Uterus (tissue), 2 donors: Measurements from ENCODE around the gene TRIM38.

Experiments
- POLR2A ChIP-seq, 2 donors: fragments of 450-650 bp; IDR thresholded peaks; one replicate each; pipeline ENCODE4 v1.6.1; 2016; ENCODE audit warnings: antibody characterized with exemption in 2 of 2, mild to moderate bottlenecking in 1 of 2, moderate library complexity in 1 of 2
- TF ChIP-seq, protein P1 (sequence below), 4 experiments: fragments of 200-600 bp in 2 of 4; fragments of 450-650 bp in 2 of 4; sonication (generic) in 2 of 4; IDR thresholded peaks; one replicate each; pipeline ENCODE4 v1.5.1; 2016 to 2019; ENCODE audit warnings: antibody characterized with exemption in 4 of 4, mild to moderate bottlenecking in 2 of 4, moderate library complexity in 1 of 4

DNA sequence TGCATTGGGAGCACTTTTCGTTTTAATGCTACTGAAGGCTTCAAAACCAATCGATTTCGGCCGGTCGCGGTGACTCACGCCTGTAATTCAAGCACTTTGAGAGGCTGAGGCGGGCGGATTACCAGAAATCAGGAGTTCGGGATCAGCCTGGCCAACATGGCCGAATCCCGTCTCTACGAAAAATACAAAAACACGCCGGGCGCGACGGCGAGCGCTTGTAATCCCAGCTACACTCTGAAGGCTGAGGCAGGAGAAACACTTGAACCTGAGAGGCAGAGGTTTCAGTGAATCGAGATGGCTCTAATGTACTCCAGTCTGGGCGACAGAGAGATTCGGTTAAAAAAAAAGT is 58.4 kb downstream of the TRIM38 start:
- TF ChIP-seq, protein P1, sequence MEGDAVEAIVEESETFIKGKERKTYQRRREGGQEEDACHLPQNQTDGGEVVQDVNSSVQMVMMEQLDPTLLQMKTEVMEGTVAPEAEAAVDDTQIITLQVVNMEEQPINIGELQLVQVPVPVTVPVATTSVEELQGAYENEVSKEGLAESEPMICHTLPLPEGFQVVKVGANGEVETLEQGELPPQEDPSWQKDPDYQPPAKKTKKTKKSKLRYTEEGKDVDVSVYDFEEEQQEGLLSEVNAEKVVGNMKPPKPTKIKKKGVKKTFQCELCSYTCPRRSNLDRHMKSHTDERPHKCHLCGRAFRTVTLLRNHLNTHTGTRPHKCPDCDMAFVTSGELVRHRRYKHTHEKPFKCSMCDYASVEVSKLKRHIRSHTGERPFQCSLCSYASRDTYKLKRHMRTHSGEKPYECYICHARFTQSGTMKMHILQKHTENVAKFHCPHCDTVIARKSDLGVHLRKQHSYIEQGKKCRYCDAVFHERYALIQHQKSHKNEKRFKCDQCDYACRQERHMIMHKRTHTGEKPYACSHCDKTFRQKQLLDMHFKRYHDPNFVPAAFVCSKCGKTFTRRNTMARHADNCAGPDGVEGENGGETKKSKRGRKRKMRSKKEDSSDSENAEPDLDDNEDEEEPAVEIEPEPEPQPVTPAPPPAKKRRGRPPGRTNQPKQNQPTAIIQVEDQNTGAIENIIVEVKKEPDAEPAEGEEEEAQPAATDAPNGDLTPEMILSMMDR (IDR thresholded peaks at IDR 0.05) = no peak
- TF ChIP-seq POLR2A (IDR thresholded peaks at IDR 0.05) = no peak
